ENCODE data around the gene C16orf96.

- no peak for TF ChIP-seq CTCF (IDR thresholded peaks at IDR 0.05; ENCODE audit: insufficient read depth, low read length)
- no peak for TF ChIP-seq REST (IDR thresholded peaks at IDR 0.05; ENCODE audit: insufficient replicate concordance, low read depth)
- no peak for TF ChIP-seq POLR2AphosphoS5 (IDR thresholded peaks at IDR 0.05; ENCODE audit: low read depth)
- no peak for TF ChIP-seq GABPA (IDR thresholded peaks at IDR 0.05; ENCODE audit: low read depth)
Observed at GRCh38 chr16:4607841-4608703, 51.9 kb downstream of the C16orf96 start.
